ENCODE data around the gene SAPCD2.
"Not testable (repeated sequence)": the region's sequence is repeated elsewhere in the genome, so short reads cannot be mapped to it uniquely, and the experiment has no call there.

Gene SAPCD2

DNA sequence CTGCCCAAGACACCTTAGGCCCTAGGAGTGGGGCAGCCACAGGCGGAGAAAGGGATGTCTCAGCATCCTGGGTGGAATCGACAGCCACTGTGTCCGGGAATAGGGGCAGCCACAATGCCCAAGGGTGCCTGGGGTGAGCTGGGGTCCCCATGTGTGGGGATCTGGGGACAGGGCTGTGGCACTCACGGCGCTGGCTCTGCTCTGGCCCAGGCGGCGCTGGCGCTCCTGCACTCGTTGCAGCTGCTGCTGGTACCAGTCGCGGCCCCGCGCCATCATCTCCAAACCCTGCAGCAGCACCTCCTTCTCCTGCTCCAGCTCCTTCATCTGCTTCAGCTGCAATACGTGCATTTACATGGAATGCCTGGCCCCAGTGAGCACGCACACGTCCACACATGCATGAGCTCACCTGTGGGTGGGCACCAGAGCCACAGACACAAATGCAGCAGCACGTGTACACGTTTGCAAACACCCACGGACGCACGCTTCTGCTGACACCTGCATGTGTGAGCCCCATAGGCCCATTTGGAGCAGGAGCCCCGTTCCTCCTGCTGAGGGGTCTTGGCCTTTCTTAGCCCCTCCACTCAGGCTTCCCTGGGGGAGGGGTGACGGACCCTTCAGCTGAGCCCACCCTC lies 4.9 kb downstream of the SAPCD2 start:
- H3K9me3 ChIP-seq (replicated peaks; ENCODE audit: low read length): no peaks in the 10 kb centered on the region
- no peak overlapping the region for H3K4me2 ChIP-seq (ENCODE audit: low read length)
- H3K9ac ChIP-seq (ENCODE audit: low read depth, low read length): no peak overlapping the region

DNA sequence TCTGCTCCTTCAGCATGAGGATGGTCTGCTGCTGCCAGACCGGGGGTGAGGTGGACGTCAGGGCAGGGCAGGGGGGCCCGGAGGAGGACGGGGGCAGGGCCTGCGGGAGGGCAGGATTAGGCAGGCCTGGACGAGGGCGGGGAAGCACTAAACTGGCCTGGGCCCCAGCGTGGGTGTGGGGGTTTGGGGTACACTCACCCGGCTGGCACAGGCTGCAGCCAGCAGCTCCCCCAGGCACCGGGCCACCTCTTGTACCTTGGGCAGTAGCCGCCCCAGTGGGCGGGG lies 5.5 kb downstream of the SAPCD2 start:
- H3K9ac ChIP-seq (ENCODE audit: low read depth, low read length): no peak overlapping the region
- H3K36me3 ChIP-seq (ENCODE audit: insufficient read depth, low read length): no peaks in the 10 kb centered on the region

More for the DNA sequence above, 4.9 kb downstream of the SAPCD2 start:
- Histone ChIP-seq H3K4me3 (ENCODE audit: low read length) (no peak overlapping the region), H3K27me3 (ENCODE audit: control insufficient read depth, insufficient read depth, low read length) (no peaks in the 10 kb centered on the region), H3K36me3 (ENCODE audit: insufficient read depth, low read length) (no peaks in the 10 kb centered on the region), H3K4me1 (ENCODE audit: control insufficient read depth, insufficient read depth, low read length) (peaks cover 7% of the 10 kb centered on the region)

DNA sequence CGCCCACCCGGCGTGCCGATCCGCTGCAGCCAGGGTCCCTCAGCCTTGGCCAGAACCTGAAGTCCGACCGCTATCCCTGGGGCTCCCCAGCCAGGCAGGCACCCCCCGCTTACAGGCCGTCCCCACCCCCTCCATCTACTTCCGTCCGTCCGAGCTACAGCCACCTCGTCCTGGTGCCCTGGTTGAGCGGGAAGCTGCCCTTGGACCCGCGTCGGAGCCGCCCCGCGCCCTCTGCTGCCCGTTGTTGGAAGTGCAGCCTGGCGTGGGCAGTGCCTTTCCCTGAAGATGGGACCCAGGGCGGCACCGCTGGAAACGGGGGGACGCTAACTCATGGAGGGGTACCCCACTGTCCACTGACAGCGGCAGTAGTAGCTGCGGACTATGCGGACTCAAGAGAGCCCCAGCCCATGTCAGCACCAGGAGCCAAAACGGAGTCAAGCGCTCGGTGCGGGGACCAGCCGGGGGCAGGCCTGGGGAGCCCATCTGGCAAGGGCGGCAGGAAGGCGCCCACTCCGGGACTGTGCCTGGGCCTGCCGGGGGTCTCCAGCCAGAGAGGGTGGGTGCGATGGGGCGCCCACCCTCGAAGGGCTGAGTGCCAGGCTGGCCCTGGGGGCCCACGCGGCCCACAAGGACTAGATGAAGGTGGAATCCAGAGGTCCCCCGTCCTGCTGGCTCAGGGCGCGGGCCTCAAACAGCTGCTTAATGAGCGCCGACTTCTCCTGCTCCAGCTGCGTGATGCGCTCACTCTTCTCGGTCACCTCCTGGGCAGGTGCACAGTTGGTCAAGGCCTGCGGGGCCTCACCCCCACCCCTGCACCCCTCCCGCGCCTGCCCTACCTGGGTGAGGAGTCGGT lies 6.1 kb downstream of the SAPCD2 start:
- H3K4me1 ChIP-seq (ENCODE audit: control insufficient read depth, insufficient read depth, low read length): peaks cover 3% of the 10 kb centered on the region
- no peak overlapping the region for H3K4me3 ChIP-seq (ENCODE audit: low read length)
- no peaks in the 10 kb centered on the region for H3K27me3 ChIP-seq (ENCODE audit: control insufficient read depth, insufficient read depth, low read length)
- H3K4me2 ChIP-seq (ENCODE audit: low read length): no peak overlapping the region
- H3K9ac ChIP-seq (ENCODE audit: low read depth, low read length): no peak overlapping the region
- H3K9me3 ChIP-seq (replicated peaks; ENCODE audit: low read length): no peaks in the 10 kb centered on the region
- no peaks in the 10 kb centered on the region for H3K36me3 ChIP-seq (ENCODE audit: insufficient read depth, low read length)

More for the DNA sequence above, 5.5 kb downstream of the SAPCD2 start:
- no peak overlapping the region for H3K4me2 ChIP-seq (ENCODE audit: low read length)
- H3K4me1 ChIP-seq (ENCODE audit: control insufficient read depth, insufficient read depth, low read length): peaks cover 7% of the 10 kb centered on the region
- no peaks in the 10 kb centered on the region for H3K27me3 ChIP-seq (ENCODE audit: control insufficient read depth, insufficient read depth, low read length)
- H3K9me3 ChIP-seq (replicated peaks; ENCODE audit: low read length): no peaks in the 10 kb centered on the region
- no peak overlapping the region for H3K4me3 ChIP-seq (ENCODE audit: low read length)

DNA sequence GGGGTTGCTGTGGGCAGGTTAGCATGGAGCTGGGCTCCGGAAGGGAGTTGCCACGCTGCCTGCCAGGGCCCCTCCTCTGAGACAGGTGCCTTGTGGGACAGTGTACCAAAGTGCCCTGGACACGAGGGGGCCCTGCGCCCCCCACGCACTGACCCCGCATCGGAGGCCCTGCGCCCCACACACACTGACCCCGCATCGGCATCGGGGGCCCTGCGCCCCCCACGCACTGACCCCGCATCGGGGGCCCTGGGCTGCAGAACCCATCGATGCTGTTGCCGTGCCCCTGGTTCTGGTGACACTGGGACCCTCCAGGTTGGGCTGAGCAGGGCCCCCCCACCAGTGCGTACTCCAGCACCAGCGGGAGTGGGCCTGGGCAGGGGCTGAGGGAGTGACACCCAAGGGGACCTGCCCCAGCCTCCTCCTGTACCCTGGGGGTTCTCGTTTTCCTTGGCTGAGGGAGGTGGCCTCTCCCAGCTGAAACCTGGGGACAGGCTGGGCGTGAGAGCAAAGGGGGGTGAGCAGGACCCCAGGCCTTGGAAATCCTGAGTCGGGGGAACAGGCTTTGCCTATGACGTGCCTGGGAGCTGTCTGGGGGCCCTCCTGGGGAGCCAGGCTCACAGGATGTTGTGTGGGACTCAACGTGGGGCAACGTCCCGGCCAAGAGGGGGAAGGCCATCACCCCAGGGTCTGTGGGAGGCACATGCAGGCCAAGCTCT lies 6.9 kb downstream of the SAPCD2 start:
- no peak overlapping the region for H3K9ac ChIP-seq (ENCODE audit: low read depth, low read length)
- H3K36me3 ChIP-seq (ENCODE audit: insufficient read depth, low read length): no peaks in the 10 kb centered on the region
- H3K4me3 ChIP-seq (ENCODE audit: low read length): no peak overlapping the region
- no peak overlapping the region for H3K4me2 ChIP-seq (ENCODE audit: low read length)
- H3K4me1 ChIP-seq (ENCODE audit: control insufficient read depth, insufficient read depth, low read length): no peaks in the 10 kb centered on the region
- peaks cover 6% of the 10 kb centered on the region for H3K27me3 ChIP-seq (ENCODE audit: control insufficient read depth, insufficient read depth, low read length)
- H3K9me3 ChIP-seq (replicated peaks; ENCODE audit: low read length): no peaks in the 10 kb centered on the region

DNA sequence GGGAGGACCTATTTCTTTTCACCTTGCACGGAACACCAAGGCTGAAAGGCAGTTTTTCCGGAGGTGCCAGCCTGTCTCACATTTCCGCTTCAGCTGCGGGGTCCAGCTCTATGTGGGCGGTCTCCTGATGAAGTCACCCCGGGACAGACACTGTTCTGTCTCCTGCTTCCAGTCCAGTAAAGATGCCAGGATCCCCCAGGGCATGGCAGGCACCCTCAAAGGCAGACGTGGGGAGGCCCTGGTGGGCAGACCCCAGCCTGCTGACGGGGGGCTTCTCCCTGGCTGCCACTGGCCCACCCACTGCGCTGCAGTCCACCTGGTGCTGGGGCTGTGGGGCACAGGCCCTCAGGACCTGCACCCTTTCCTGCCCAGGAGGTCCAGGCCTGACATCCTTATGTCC lies 7.6 kb downstream of the SAPCD2 start:
- H3K4me1 ChIP-seq (ENCODE audit: control insufficient read depth, insufficient read depth, low read length); H3K4me3 ChIP-seq (ENCODE audit: low read length); H3K27me3 ChIP-seq (ENCODE audit: control insufficient read depth, insufficient read depth, low read length); H3K36me3 ChIP-seq (ENCODE audit: insufficient read depth, low read length); H3K9ac ChIP-seq (ENCODE audit: low read depth, low read length); H3K9me3 ChIP-seq (replicated peaks; ENCODE audit: low read length); H3K4me2 ChIP-seq (ENCODE audit: low read length): not testable (repeated sequence)

DNA sequence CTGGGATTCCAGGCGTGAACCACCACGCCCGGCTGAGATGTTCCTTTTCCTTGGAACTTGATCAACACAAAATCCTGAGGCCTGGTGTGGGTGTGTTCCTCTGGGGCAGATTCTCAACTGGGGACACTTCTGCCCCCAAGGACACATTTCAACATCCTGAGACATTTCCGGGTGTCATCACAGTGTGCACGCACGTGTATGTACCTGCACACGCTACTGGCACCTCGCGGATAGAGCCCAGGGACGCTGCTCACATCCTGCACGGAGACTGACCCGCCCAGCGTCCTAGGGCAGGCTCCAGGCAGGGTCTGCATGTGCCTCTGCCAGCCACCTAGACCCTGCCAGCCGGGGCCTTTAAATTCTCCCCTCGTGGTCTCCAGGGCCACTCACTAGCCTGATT lies 8.0 kb downstream of the SAPCD2 start:
- Histone ChIP-seq H3K9ac (ENCODE audit: low read depth, low read length) (no peak overlapping the region), H3K4me3 (ENCODE audit: low read length) (no peak overlapping the region), H3K36me3 (ENCODE audit: insufficient read depth, low read length) (no peaks in the 10 kb centered on the region), H3K9me3 (replicated peaks; ENCODE audit: low read length) (no peaks in the 10 kb centered on the region), H3K27me3 (ENCODE audit: control insufficient read depth, insufficient read depth, low read length) (peaks cover 10% of the 10 kb centered on the region), H3K4me2 (ENCODE audit: low read length) (no peak overlapping the region), H3K4me1 (ENCODE audit: control insufficient read depth, insufficient read depth, low read length) (no peaks in the 10 kb centered on the region)

DNA sequence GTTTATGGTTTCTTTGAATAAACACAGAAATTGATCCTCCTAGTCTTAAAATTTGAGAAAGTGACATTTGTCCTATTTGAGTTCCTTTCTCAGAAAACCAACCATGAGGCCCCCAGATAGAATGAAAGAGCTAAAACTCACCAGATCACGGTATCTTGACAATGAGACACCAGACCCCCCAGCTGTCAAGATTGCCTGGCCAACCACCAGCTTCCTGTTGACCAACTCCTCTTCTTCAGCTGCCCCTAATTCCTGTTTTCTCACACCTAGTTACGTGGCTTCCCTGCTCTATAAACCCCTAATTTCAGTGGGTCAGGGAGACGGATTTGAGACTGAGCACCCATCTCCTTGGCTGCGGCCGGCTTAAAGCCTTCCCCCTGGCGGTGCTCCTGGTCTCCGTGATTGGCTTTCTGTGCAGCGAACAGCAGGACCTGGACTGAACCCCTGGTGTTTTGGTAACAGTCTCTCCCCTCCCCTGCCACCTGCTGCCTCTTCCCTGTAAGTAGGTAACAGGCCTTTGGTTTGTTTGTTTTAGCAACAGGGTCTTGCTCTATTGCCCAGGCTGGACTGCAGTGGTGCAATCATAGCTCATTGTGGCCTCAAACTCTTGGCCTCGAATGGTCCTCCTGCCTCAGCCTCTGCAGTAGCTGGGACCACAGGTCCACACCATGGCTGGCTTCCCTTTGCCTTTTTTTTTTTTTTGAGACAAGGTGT lies 11.7 kb downstream of the SAPCD2 start:
- no peak overlapping the region for H3K9ac ChIP-seq (ENCODE audit: low read depth, low read length)
- peaks cover 6% of the 10 kb centered on the region for H3K4me1 ChIP-seq (ENCODE audit: control insufficient read depth, insufficient read depth, low read length)
- H3K27me3 ChIP-seq (ENCODE audit: control insufficient read depth, insufficient read depth, low read length): peaks cover 38% of the 10 kb centered on the region
- no peak overlapping the region for H3K4me2 ChIP-seq (ENCODE audit: low read length)
- no peaks in the 10 kb centered on the region for H3K36me3 ChIP-seq (ENCODE audit: insufficient read depth, low read length)
- no peak overlapping the region for H3K4me3 ChIP-seq (ENCODE audit: low read length)
- no peaks in the 10 kb centered on the region for H3K9me3 ChIP-seq (replicated peaks; ENCODE audit: low read length)

DNA sequence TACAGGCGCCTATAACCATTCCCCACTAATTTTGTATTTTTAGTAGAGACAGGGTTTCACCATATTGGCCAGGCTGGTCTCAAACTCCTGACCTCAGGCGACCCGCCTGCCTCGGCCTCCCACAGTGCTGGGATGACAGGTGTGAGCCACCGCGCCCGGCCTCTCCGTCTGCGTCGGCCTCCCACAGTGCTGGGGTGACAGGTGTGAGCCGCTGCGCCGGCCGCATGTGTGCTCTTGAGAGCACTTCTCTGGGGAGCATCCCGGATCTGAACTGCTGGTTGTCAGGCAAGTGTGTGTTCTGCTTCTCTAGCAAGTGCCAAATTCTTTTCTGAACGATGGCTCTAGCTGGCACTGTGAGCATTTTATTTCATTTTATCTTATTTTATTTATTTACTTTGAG lies 12.8 kb downstream of the SAPCD2 start:
- no peaks in the 10 kb centered on the region for H3K9me3 ChIP-seq (replicated peaks; ENCODE audit: low read length)
- H3K4me1 ChIP-seq (ENCODE audit: control insufficient read depth, insufficient read depth, low read length): peaks cover 6% of the 10 kb centered on the region
- H3K27me3 ChIP-seq (ENCODE audit: control insufficient read depth, insufficient read depth, low read length): peaks cover 49% of the 10 kb centered on the region
- H3K4me2 ChIP-seq (ENCODE audit: low read length): no peak overlapping the region
- H3K9ac ChIP-seq (ENCODE audit: low read depth, low read length): no peak overlapping the region
- H3K4me3 ChIP-seq (ENCODE audit: low read length): no peak overlapping the region
- H3K36me3 ChIP-seq (ENCODE audit: insufficient read depth, low read length): no peaks in the 10 kb centered on the region

DNA sequence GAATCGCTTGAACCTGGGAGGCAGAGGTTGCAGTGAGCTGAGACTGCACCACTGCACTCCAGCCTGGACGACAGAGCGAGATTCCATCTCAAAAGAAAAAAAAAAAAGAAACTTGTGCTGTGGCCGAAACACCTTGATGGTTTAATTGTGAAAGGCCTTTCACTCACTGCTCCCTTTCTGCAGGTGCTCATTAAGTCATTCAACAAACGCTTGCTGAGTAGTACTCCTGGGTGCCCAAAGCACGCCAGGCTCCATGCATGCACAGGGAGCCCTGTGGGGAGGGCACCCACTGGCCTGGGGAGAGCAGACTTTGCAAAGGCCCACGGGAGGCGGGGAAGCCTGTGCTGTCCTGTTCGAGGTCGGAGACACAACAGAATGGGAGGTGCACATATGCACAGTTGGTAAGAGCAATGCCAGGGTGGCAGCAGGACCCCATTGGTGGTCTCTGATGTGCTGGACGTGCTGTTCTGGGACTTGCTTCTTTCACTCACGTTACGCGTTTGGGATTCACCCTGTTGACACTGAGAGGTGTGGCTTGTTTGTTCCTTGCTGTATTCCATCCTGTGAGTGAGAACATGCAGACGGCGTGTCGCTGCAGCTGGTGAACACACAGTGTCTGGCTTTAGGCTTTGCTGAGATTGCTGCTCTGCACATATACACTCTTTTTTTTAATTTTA lies 13.5 kb downstream of the SAPCD2 start:
- no peaks in the 10 kb centered on the region for H3K9me3 ChIP-seq (replicated peaks; ENCODE audit: low read length)
- no peak overlapping the region for H3K4me2 ChIP-seq (ENCODE audit: low read length)
- H3K4me1 ChIP-seq (ENCODE audit: control insufficient read depth, insufficient read depth, low read length): peaks cover 6% of the 10 kb centered on the region
- H3K9ac ChIP-seq (ENCODE audit: low read depth, low read length): no peak overlapping the region
- no peaks in the 10 kb centered on the region for H3K36me3 ChIP-seq (ENCODE audit: insufficient read depth, low read length)
- H3K4me3 ChIP-seq (ENCODE audit: low read length): no peak overlapping the region
- peaks cover 53% of the 10 kb centered on the region for H3K27me3 ChIP-seq (ENCODE audit: control insufficient read depth, insufficient read depth, low read length)

DNA sequence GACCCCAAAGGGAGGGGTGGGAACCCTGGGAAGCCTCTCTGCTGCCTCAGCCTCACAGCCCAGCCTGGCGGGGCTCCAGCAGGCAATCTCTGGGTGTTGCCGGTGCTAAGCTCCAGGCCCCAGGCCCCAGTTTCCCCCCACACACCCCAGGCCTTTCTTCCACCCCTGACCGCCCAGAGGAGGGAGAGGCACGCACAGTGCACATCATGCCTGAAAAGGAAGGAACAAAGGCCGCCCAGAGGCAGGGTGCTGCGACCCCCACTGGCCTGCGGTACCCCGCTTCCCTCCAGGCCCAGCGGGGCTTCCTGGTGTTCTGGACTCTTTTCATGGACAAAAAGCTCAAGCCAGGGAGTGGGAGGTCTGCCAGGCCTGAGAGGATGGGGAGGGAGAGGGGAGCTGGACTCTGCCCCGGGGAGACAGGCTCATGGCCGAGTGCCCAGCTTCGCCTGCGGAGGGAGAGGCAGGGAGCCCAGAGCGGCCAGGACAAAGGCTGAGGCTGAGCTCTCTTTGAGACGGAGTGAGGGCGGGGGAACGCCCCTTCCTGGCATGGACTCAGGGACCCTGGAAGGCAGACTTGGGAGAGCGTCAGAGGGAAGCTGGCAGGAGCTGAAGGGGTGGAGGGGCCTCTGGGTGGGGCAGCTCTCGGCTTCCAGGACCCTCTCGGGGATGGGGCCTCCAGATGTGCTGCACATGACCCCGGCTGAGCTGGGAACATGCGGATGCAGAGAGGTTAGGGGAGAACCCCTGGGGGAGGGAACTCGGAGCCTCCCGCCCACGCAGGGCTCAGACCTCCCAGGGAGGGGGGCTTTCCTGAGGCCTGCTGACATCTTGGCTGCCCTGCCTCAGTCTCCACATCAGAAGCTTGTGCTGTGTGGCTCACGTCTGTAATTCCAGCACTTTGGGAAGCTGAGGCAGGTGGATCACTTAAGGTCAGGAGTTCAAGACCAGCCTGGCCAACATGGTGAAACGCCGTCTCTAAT lies 14.7 kb downstream of the SAPCD2 start:
- Histone ChIP-seq H3K9ac (ENCODE audit: low read depth, low read length) (no peak overlapping the region), H3K9me3 (replicated peaks; ENCODE audit: low read length) (no peaks in the 10 kb centered on the region), H3K36me3 (ENCODE audit: insufficient read depth, low read length) (no peaks in the 10 kb centered on the region), H3K27me3 (ENCODE audit: control insufficient read depth, insufficient read depth, low read length) (peaks cover 53% of the 10 kb centered on the region), H3K4me1 (ENCODE audit: control insufficient read depth, insufficient read depth, low read length) (peaks cover 6% of the 10 kb centered on the region), H3K4me3 (ENCODE audit: low read length) (no peak overlapping the region), H3K4me2 (ENCODE audit: low read length) (peak overlapping the region; percentile 4)

Measured in skeletal muscle satellite cell (primary cell).